HL-60 (cell line): Measurements from ENCODE around the gene FAM184A.

Source experiments
- GABPA ChIP-seq: IDR thresholded peaks from 2 replicates; pipeline ENCODE4 v1.6.1; 2012; ENCODE audit warnings: low read depth
- POLR2AphosphoS5 ChIP-seq: IDR thresholded peaks from 2 replicates; pipeline ENCODE4 v1.6.1; 2012; ENCODE audit warnings: low read depth
- SPI1 ChIP-seq: IDR thresholded peaks from 2 replicates; pipeline ENCODE4 v1.6.1; 2012; ENCODE audit warnings: low read depth, mild to moderate bottlenecking, borderline replicate concordance
- TF ChIP-seq, protein P1 (sequence below): IDR thresholded peaks from one replicate; pipeline ENCODE4 v1.5.1; 2011; ENCODE audit warnings: low read length, control low read depth, inconsistent platforms; ENCODE audit not compliant: insufficient read depth
- TF ChIP-seq, protein P2 (sequence below): IDR thresholded peaks from 2 replicates; pipeline ENCODE4 v1.6.1; 2012; ENCODE audit warnings: low read depth; ENCODE audit not compliant: insufficient replicate concordance

DNA sequence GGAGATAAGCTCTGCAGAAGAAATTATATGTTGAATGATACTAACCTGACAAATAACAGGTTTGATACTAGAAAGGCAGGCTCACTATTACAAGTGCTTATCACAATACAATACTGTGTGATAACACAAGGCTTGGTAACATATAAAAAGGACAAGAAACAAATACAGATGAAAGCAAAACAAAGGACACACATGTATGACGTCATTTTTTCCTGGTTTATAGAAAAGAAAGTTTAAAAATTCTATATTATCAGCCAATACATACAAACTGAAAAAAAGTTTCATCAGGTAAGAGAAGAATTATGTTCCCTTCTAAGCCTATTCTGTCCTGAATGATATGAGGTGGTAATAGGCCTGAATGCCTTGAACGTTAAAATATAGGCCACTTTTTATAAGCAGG, 111.2 kb downstream of the FAM184A start:
- TF ChIP-seq, protein P1, sequence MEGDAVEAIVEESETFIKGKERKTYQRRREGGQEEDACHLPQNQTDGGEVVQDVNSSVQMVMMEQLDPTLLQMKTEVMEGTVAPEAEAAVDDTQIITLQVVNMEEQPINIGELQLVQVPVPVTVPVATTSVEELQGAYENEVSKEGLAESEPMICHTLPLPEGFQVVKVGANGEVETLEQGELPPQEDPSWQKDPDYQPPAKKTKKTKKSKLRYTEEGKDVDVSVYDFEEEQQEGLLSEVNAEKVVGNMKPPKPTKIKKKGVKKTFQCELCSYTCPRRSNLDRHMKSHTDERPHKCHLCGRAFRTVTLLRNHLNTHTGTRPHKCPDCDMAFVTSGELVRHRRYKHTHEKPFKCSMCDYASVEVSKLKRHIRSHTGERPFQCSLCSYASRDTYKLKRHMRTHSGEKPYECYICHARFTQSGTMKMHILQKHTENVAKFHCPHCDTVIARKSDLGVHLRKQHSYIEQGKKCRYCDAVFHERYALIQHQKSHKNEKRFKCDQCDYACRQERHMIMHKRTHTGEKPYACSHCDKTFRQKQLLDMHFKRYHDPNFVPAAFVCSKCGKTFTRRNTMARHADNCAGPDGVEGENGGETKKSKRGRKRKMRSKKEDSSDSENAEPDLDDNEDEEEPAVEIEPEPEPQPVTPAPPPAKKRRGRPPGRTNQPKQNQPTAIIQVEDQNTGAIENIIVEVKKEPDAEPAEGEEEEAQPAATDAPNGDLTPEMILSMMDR = no peak
- TF ChIP-seq, protein P2, sequence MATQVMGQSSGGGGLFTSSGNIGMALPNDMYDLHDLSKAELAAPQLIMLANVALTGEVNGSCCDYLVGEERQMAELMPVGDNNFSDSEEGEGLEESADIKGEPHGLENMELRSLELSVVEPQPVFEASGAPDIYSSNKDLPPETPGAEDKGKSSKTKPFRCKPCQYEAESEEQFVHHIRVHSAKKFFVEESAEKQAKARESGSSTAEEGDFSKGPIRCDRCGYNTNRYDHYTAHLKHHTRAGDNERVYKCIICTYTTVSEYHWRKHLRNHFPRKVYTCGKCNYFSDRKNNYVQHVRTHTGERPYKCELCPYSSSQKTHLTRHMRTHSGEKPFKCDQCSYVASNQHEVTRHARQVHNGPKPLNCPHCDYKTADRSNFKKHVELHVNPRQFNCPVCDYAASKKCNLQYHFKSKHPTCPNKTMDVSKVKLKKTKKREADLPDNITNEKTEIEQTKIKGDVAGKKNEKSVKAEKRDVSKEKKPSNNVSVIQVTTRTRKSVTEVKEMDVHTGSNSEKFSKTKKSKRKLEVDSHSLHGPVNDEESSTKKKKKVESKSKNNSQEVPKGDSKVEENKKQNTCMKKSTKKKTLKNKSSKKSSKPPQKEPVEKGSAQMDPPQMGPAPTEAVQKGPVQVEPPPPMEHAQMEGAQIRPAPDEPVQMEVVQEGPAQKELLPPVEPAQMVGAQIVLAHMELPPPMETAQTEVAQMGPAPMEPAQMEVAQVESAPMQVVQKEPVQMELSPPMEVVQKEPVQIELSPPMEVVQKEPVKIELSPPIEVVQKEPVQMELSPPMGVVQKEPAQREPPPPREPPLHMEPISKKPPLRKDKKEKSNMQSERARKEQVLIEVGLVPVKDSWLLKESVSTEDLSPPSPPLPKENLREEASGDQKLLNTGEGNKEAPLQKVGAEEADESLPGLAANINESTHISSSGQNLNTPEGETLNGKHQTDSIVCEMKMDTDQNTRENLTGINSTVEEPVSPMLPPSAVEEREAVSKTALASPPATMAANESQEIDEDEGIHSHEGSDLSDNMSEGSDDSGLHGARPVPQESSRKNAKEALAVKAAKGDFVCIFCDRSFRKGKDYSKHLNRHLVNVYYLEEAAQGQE = no peak
- TF ChIP-seq POLR2AphosphoS5 (no peak), GABPA (no peak), SPI1 (no peak)
